ENCODE measurements around the gene CRACR2B. TPM values are rescaled to one million over a fixed set of nuclear protein-coding genes. Genes with fewer than 3 reads are reported as not detected.
A peak's percentile ranks its signal among the peaks of the same experiment; 100 is the strongest.

The CRACR2B gene
- total and polyA plus RNA-seq, 2 of the 8 experiments (the other 6 are each of a cell fraction or from before 2014, with no cell fraction given) = 18.2 to 26.4 TPM

DNA sequence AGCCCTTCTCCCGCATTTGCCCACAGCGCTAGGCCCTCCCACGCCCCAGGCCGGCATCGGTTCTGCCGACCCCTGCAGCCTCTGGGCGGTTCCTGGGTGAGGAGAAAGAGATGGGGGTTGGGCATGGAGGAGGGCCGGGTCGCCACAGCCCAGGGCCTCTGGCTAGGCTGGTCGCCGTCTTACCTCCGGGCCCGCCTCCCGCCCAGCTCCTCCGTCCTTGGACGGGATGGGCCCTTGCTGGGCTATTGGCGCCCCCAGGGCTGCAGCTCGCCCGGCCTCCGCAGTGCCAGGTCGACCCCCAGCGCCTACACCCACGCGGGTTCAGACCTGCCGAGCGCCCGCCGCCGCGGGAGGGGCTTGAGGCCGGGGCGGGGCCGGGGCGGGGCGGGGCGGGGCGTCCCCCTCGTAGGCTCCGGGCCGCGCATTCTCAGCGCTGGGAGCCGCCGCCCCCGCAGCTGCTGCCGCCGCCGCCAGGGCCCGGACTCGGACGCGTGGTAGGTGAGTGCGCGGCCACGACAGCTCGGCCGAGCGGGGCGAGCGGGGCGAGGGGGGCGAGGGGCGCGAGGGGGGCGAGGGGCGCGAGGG, 4.9 kb downstream of the CRACR2B start, which contains the start of gene CD151 (continued):
- no peak for TF ChIP-seq FOSL1 (IDR thresholded peaks at IDR 0.05; ENCODE audit: insufficient read depth, low read depth, low read length)
- no peak for TF ChIP-seq CEBPB (IDR thresholded peaks at IDR 0.05; ENCODE audit: low read depth, low read length)
- TF ChIP-seq EZH2 (IDR thresholded peaks at IDR 0.05; ENCODE audit: low read depth, low read length, severe bottlenecking) = no peak
- TF ChIP-seq, protein P1, sequence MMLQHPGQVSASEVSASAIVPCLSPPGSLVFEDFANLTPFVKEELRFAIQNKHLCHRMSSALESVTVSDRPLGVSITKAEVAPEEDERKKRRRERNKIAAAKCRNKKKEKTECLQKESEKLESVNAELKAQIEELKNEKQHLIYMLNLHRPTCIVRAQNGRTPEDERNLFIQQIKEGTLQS (IDR thresholded peaks at IDR 0.05; ENCODE audit: insufficient read depth, low read depth, low read length) = no peak
- TF ChIP-seq, protein P2, sequence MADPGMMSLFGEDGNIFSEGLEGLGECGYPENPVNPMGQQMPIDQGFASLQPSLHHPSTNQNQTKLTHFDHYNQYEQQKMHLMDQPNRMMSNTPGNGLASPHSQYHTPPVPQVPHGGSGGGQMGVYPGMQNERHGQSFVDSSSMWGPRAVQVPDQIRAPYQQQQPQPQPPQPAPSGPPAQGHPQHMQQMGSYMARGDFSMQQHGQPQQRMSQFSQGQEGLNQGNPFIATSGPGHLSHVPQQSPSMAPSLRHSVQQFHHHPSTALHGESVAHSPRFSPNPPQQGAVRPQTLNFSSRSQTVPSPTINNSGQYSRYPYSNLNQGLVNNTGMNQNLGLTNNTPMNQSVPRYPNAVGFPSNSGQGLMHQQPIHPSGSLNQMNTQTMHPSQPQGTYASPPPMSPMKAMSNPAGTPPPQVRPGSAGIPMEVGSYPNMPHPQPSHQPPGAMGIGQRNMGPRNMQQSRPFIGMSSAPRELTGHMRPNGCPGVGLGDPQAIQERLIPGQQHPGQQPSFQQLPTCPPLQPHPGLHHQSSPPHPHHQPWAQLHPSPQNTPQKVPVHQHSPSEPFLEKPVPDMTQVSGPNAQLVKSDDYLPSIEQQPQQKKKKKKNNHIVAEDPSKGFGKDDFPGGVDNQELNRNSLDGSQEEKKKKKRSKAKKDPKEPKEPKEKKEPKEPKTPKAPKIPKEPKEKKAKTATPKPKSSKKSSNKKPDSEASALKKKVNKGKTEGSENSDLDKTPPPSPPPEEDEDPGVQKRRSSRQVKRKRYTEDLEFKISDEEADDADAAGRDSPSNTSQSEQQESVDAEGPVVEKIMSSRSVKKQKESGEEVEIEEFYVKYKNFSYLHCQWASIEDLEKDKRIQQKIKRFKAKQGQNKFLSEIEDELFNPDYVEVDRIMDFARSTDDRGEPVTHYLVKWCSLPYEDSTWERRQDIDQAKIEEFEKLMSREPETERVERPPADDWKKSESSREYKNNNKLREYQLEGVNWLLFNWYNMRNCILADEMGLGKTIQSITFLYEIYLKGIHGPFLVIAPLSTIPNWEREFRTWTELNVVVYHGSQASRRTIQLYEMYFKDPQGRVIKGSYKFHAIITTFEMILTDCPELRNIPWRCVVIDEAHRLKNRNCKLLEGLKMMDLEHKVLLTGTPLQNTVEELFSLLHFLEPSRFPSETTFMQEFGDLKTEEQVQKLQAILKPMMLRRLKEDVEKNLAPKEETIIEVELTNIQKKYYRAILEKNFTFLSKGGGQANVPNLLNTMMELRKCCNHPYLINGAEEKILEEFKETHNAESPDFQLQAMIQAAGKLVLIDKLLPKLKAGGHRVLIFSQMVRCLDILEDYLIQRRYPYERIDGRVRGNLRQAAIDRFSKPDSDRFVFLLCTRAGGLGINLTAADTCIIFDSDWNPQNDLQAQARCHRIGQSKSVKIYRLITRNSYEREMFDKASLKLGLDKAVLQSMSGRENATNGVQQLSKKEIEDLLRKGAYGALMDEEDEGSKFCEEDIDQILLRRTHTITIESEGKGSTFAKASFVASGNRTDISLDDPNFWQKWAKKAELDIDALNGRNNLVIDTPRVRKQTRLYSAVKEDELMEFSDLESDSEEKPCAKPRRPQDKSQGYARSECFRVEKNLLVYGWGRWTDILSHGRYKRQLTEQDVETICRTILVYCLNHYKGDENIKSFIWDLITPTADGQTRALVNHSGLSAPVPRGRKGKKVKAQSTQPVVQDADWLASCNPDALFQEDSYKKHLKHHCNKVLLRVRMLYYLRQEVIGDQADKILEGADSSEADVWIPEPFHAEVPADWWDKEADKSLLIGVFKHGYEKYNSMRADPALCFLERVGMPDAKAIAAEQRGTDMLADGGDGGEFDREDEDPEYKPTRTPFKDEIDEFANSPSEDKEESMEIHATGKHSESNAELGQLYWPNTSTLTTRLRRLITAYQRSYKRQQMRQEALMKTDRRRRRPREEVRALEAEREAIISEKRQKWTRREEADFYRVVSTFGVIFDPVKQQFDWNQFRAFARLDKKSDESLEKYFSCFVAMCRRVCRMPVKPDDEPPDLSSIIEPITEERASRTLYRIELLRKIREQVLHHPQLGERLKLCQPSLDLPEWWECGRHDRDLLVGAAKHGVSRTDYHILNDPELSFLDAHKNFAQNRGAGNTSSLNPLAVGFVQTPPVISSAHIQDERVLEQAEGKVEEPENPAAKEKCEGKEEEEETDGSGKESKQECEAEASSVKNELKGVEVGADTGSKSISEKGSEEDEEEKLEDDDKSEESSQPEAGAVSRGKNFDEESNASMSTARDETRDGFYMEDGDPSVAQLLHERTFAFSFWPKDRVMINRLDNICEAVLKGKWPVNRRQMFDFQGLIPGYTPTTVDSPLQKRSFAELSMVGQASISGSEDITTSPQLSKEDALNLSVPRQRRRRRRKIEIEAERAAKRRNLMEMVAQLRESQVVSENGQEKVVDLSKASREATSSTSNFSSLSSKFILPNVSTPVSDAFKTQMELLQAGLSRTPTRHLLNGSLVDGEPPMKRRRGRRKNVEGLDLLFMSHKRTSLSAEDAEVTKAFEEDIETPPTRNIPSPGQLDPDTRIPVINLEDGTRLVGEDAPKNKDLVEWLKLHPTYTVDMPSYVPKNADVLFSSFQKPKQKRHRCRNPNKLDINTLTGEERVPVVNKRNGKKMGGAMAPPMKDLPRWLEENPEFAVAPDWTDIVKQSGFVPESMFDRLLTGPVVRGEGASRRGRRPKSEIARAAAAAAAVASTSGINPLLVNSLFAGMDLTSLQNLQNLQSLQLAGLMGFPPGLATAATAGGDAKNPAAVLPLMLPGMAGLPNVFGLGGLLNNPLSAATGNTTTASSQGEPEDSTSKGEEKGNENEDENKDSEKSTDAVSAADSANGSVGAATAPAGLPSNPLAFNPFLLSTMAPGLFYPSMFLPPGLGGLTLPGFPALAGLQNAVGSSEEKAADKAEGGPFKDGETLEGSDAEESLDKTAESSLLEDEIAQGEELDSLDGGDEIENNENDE (IDR thresholded peaks at IDR 0.05; ENCODE audit: insufficient replicate concordance, low read length) = no peak
- TF ChIP-seq RAD21 (IDR thresholded peaks at IDR 0.05 in 1 of 2, conservative IDR thresholded peaks at IDR 0.05 in 1 of 2; ENCODE audit: low read depth in 2 of 2, low read length in 2 of 2) = no peak
- no peak for TF ChIP-seq SP1 (IDR thresholded peaks at IDR 0.05; ENCODE audit: low read depth, low read length)
- no peak for TF ChIP-seq CTBP2 (IDR thresholded peaks at IDR 0.05; ENCODE audit: borderline replicate concordance, insufficient read depth, insufficient read length, low read length)
- peak; percentile 20; the same call in 1 of the 2 replicates for TF ChIP-seq PHF8 (conservative IDR thresholded peaks at IDR 0.05; ENCODE audit: low read depth, low read length)
- TF ChIP-seq YY1 (IDR thresholded peaks at IDR 0.05; ENCODE audit: low read depth, low read length) = 0 out of 2 replicates have a peak, but pooled peaks have one; percentile 10

Measured in H1 (cell line).